CD4-positive, alpha-beta T cell (primary cell): Measurements from ENCODE around the gene NLRP11. TPM values are rescaled to one million over a fixed set of nuclear protein-coding genes. Genes with fewer than 3 reads are reported as not detected.

Source experiments
- ATAC-seq: fragments of 200-7000 bp; cut with Tn5 transposase; one replicate; pipeline ENCODE4 v1.10.0; 2022; ENCODE audit warnings: mild to moderate bottlenecking; ENCODE audit not compliant: poor library complexity
- CTCF ChIA-PET: fragments of 350-600 bp; sonication (Branson Sonifier 250); formaldehyde crosslinking; loops from one replicate; lab custom pipeline; 2021; ENCODE audit warnings: antibody characterized with exemption, inconsistent platforms; lab: Charles Lee
- POLR2A ChIA-PET: fragments of 350-600 bp; sonication (Branson Sonifier 250); formaldehyde crosslinking; loops from one replicate; lab custom pipeline; 2021; ENCODE audit warnings: antibody characterized with exemption, inconsistent platforms; lab: Charles Lee
- DNase-seq, 14 experiments: peaks; one replicate each; pipeline ENCODE4 v3.0.0-alpha.2; 2013 to 2020; ENCODE audit warnings: mixed read lengths in 2 of 14
- H3K27ac ChIP-seq, 2 donors: one replicate each; pipeline versions ENCODE4 v1.5.1 to v1.7.0; 2013; ENCODE audit warnings: low read length in 2 of 2, low read depth in 1 of 2, mild to moderate bottlenecking in 1 of 2
- H3K27me3 ChIP-seq, 2 experiments: 1 replicate in 1 of 2; 2 replicates in 1 of 2; pipeline versions ENCODE4 v1.6.1 to v1.7.0; 2013; ENCODE audit warnings: low read length in 2 of 2, control low read depth in 1 of 2, mild to moderate bottlenecking in 1 of 2, moderate library complexity in 1 of 2; ENCODE audit not compliant: insufficient read depth in 2 of 2, control insufficient read depth in 1 of 2
- H3K36me3 ChIP-seq: one replicate; pipeline ENCODE4 v1.6.1; 2013; ENCODE audit warnings: low read length, control low read depth; ENCODE audit not compliant: insufficient read depth
- H3K4me1 ChIP-seq: one replicate; pipeline ENCODE4 v1.6.1; 2013; ENCODE audit warnings: low read length, control low read depth; ENCODE audit not compliant: insufficient read depth
- H3K4me3 ChIP-seq: one replicate; pipeline ENCODE4 v1.5.1; 2013; ENCODE audit warnings: mild to moderate bottlenecking, low read length, moderate library complexity
- H3K9me3 ChIP-seq, 2 experiments: 1 replicate in 1 of 2; 2 replicates in 1 of 2; pipeline versions ENCODE4 v1.6.1 to v1.7.0; 2013; ENCODE audit warnings: low read length in 2 of 2, mild to moderate bottlenecking in 2 of 2, control low read depth in 1 of 2, moderate library complexity in 1 of 2; ENCODE audit not compliant: control insufficient read depth in 1 of 2, insufficient read depth in 1 of 2
- H3K27ac Mint-ChIP-seq: one replicate; pipeline ENCODE4 v1.8.0; 2020; ENCODE audit warnings: mixed read lengths
- H3K27me3 Mint-ChIP-seq: one replicate; pipeline ENCODE4 v1.8.0; 2021; ENCODE audit warnings: mixed read lengths
- H3K36me3 Mint-ChIP-seq: one replicate; pipeline ENCODE4 v1.8.0; 2021; ENCODE audit warnings: low read depth, mixed read lengths
- H3K4me1 Mint-ChIP-seq: one replicate; pipeline ENCODE4 v1.8.0; 2021; ENCODE audit warnings: low read depth, mixed read lengths
- H3K4me3 Mint-ChIP-seq: one replicate; pipeline ENCODE4 v1.8.0; 2020; ENCODE audit warnings: mild to moderate bottlenecking, mixed read lengths
- H3K9me3 Mint-ChIP-seq: one replicate; pipeline ENCODE4 v1.8.0; 2020; ENCODE audit warnings: mixed read lengths
- intact Hi-C, 2 experiments: fragments of 100-400 bp; cut with DNase I in 1 of 2; cut with micrococcal nuclease in 1 of 2; formaldehyde crosslinking; loops; one replicate each; pipeline versions ENCODE4 v1.15.1 to v1.9.0; 2023 to 2025; cut with DNase I, micrococcal nuclease
- total RNA-seq, 174 experiments: library from RNA in 2 of 174; stranded (reverse) in 2 of 174; gene quantifications; one replicate each; pipeline ENCODE4 v1.2.3 and lab custom pipeline; 2021 to 2026
- TF ChIP-seq, protein P1 (sequence below): fragments of 200-600 bp; IDR thresholded peaks from one replicate; pipeline ENCODE4 v1.8.0; 2022; ENCODE audit warnings: antibody characterized with exemption, mild to moderate bottlenecking

Gene NLRP11
- total RNA-seq, 2 experiments from 2014 or later, result not detected

DNA sequence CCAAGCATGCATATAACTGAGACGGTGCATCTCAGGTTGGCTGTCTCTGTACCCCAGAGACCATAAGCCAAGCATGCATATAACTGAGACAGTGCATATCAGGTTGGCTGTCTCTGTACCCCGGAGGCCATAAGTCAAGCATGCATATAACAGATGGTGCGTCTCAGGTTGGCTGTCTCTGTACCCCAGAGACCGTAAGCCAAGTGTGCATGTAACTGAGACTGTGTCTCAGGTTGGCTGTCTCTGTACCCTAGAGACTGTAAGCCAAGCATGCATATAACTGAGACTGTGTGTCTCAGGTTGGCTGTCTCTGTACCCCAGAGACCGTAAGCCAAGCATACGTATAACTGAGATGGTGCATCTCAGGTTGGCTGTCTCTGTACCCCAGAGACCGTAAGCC lies 35.3 kb upstream of the NLRP11 start:
- no peak overlapping the region for H3K4me3 ChIP-seq
- no peaks in the 10 kb centered on the region for H3K36me3 ChIP-seq
- intact Hi-C loops, result no loop called here
- CTCF ChIA-PET, result no interaction called here
- H3K36me3 Mint-ChIP-seq, result no peaks in the 10 kb centered on the region
- no peak overlapping the region for H3K27ac Mint-ChIP-seq
- H3K9me3 Mint-ChIP-seq, result peaks cover 11% of the 10 kb centered on the region
- H3K4me3 Mint-ChIP-seq, result no peak overlapping the region
- TF ChIP-seq, protein P1, sequence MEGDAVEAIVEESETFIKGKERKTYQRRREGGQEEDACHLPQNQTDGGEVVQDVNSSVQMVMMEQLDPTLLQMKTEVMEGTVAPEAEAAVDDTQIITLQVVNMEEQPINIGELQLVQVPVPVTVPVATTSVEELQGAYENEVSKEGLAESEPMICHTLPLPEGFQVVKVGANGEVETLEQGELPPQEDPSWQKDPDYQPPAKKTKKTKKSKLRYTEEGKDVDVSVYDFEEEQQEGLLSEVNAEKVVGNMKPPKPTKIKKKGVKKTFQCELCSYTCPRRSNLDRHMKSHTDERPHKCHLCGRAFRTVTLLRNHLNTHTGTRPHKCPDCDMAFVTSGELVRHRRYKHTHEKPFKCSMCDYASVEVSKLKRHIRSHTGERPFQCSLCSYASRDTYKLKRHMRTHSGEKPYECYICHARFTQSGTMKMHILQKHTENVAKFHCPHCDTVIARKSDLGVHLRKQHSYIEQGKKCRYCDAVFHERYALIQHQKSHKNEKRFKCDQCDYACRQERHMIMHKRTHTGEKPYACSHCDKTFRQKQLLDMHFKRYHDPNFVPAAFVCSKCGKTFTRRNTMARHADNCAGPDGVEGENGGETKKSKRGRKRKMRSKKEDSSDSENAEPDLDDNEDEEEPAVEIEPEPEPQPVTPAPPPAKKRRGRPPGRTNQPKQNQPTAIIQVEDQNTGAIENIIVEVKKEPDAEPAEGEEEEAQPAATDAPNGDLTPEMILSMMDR, result no peak
- H3K9me3 ChIP-seq, result peaks cover 5 to 14% of the 10 kb centered on the region in 2 experiments
- no peak for ATAC-seq
- H3K27me3 ChIP-seq, result no peaks in the 10 kb centered on the region
- no peak for DNase-seq
- POLR2A ChIA-PET, result no interaction called here
- no peak overlapping the region for H3K27ac ChIP-seq
- H3K4me1 Mint-ChIP-seq, result no peaks in the 10 kb centered on the region
- H3K4me1 ChIP-seq, result no peaks in the 10 kb centered on the region
- peaks cover 6% of the 10 kb centered on the region for H3K27me3 Mint-ChIP-seq

DNA sequence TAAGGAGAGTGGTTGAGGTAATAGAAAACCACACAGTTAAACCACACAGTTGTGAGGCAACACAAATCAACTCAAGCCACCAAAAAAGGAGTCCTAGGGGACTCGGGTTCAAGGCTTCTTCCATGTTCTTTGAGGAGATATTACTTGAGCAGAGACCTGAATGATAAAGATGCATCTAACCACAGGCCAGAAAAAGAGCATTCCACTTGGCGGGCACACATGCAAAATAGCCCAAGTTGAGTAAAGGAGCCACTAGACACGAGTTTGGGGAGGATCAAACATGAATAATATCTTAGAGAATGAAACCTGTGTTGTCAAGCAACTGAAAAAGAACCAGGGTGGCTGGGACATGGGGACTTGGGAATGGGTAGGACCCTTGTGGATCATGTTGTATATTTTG lies 34.7 kb upstream of the NLRP11 start:
- H3K27me3 Mint-ChIP-seq, result peaks cover 6% of the 10 kb centered on the region
- H3K4me1 Mint-ChIP-seq, result no peaks in the 10 kb centered on the region
- Histone ChIP-seq H3K4me1 (no peaks in the 10 kb centered on the region), H3K9me3 (peaks cover 3 to 8% of the 10 kb centered on the region in 2 experiments), H3K4me3 (no peak overlapping the region), H3K27me3 (no peaks in the 10 kb centered on the region), H3K27ac (no peak overlapping the region), H3K36me3 (no peaks in the 10 kb centered on the region)
- H3K27ac Mint-ChIP-seq, result no peak overlapping the region
- ATAC-seq (no peak), DNase-seq (no peak)
- no peak overlapping the region for H3K4me3 Mint-ChIP-seq
- CTCF ChIA-PET, result no interaction called here
- TF ChIP-seq, protein P1, result no peak
- intact Hi-C loops, result no loop called here
- POLR2A ChIA-PET, result no interaction called here
- H3K9me3 Mint-ChIP-seq, result peaks cover 11% of the 10 kb centered on the region
- H3K36me3 Mint-ChIP-seq, result no peaks in the 10 kb centered on the region

DNA sequence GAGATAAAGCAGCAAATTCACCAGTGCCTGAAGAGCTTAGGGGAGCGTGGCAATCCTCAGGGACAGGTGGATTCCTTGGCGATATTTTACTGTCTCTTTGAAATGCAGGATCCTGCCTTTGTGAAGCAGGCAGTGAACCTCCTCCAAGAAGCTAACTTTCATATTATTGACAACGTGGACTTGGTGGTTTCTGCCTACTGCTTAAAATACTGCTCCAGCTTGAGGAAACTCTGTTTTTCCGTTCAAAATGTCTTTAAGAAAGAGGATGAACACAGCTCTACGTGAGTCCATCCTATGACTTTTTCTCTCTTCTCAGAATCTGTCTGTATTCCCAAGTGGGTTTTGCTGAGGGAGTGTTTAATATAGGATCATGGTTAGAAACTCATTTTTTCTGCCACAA lies 27.2 kb upstream of the NLRP11 start:
- ChIA-PET CTCF (no interaction called here), POLR2A (no interaction called here)
- TF ChIP-seq, protein P1, result no peak
- Histone ChIP-seq H3K4me3 (no peak overlapping the region), H3K4me1 (no peaks in the 10 kb centered on the region), H3K27me3 (no peaks in the 10 kb centered on the region), H3K27ac (no peak overlapping the region), H3K9me3 (peaks cover 0 to 16% of the 10 kb centered on the region in 2 experiments), H3K36me3 (no peaks in the 10 kb centered on the region)
- Mint-ChIP-seq H3K4me1 (no peaks in the 10 kb centered on the region), H3K27me3 (no peaks in the 10 kb centered on the region), H3K4me3 (no peak overlapping the region), H3K9me3 (peaks cover 7% of the 10 kb centered on the region), H3K36me3 (no peaks in the 10 kb centered on the region), H3K27ac (no peak overlapping the region)
- DNase-seq (no peak), ATAC-seq (no peak)
- intact Hi-C loops, result no loop called here
